Activated T-cell treated with anti-CD3 and anti-CD28 coated beads, Interleukin-2, amount 50 U/mL, for 24 hours (primary cell): Measurements from ENCODE around the gene F2RL3.
"Not testable (repeated sequence)": the region's sequence is repeated elsewhere in the genome, so short reads cannot be mapped to it uniquely, and the experiment has no call there.

Experiments
- DNase-seq: peaks from one replicate; pipeline ENCODE4 v3.0.0-alpha.2; 2020
- H3K27ac Mint-ChIP-seq: 2 replicates; pipeline ENCODE4 v1.8.0; 2020; ENCODE audit warnings: mild to moderate bottlenecking, mixed read lengths
- H3K27me3 Mint-ChIP-seq: 2 replicates; pipeline ENCODE4 v1.8.0; 2020; ENCODE audit warnings: mixed read lengths
- H3K36me3 Mint-ChIP-seq: 2 replicates; pipeline ENCODE4 v1.8.0; 2020; ENCODE audit warnings: low read depth, mixed read lengths
- H3K4me1 Mint-ChIP-seq: 2 replicates; pipeline ENCODE4 v1.8.0; 2020; ENCODE audit warnings: low read depth, mixed read lengths
- H3K4me3 Mint-ChIP-seq: 2 replicates; pipeline ENCODE4 v1.8.0; 2020; ENCODE audit warnings: mild to moderate bottlenecking, moderate library complexity, mixed read lengths
- H3K9me3 Mint-ChIP-seq: 2 replicates; pipeline ENCODE4 v1.8.0; 2020; ENCODE audit warnings: mixed read lengths

The F2RL3 gene

GRCh38 chr19:16868423-16869130 is 20.2 kb upstream of the F2RL3 start:
- Mint-ChIP-seq H3K36me3 (peaks cover 88% of the 10 kb centered on the region), H3K27me3 (no peaks in the 10 kb centered on the region), H3K9me3 (no peaks in the 10 kb centered on the region), H3K4me3 (no peak overlapping the region), H3K27ac (no peak overlapping the region), H3K4me1 (peaks cover 1% of the 10 kb centered on the region)
- no peak for DNase-seq

GRCh38 chr19:16869331-16869972 is 19.3 kb upstream of the F2RL3 start:
- Mint-ChIP-seq H3K4me3 (no peak overlapping the region), H3K36me3 (peaks cover 89% of the 10 kb centered on the region), H3K9me3 (no peaks in the 10 kb centered on the region), H3K4me1 (peaks cover 10% of the 10 kb centered on the region), H3K27me3 (no peaks in the 10 kb centered on the region), H3K27ac (no peak overlapping the region)
- no peak for DNase-seq

GRCh38 chr19:16871871-16872270 is 16.9 kb upstream of the F2RL3 start:
- Mint-ChIP-seq H3K27ac (no peak overlapping the region), H3K36me3 (peaks cover 85% of the 10 kb centered on the region), H3K9me3 (no peaks in the 10 kb centered on the region), H3K27me3 (no peaks in the 10 kb centered on the region), H3K4me3 (no peak overlapping the region), H3K4me1 (peaks cover 17% of the 10 kb centered on the region)
- DNase-seq = no peak

DNA sequence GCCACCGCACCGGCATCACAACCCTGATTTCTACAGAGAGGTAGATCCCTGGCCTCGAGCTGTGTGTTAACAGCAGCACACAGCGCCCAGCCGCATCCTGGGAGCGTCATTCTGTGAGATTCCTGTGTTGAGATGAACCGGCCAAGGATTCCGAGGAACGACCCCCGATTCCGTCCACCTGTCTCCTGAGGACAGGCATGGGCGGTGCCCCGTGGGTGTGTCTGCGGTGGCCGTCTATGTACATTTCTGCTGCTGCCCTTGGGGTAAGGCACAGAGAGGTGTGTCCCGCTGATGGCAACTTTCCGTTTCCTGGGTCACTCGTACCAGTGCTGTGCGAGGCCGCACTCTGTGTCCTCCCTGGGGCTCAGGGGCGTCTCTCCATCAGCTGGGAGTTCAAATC is 16.1 kb upstream of the F2RL3 start:
- no peak overlapping the region for H3K27ac Mint-ChIP-seq
- H3K36me3 Mint-ChIP-seq = peaks cover 86% of the 10 kb centered on the region
- H3K27me3 Mint-ChIP-seq = no peaks in the 10 kb centered on the region
- H3K4me3 Mint-ChIP-seq = no peak overlapping the region
- DNase-seq = no peak
- peaks cover 17% of the 10 kb centered on the region for H3K4me1 Mint-ChIP-seq
- no peaks in the 10 kb centered on the region for H3K9me3 Mint-ChIP-seq

GRCh38 chr19:16873594-16873993 is 15.2 kb upstream of the F2RL3 start:
- Mint-ChIP-seq H3K4me3 (no peak overlapping the region), H3K9me3 (no peaks in the 10 kb centered on the region), H3K36me3 (peaks cover 85% of the 10 kb centered on the region), H3K4me1 (peaks cover 17% of the 10 kb centered on the region), H3K27ac (peak overlapping the region; percentile 83), H3K27me3 (no peaks in the 10 kb centered on the region)
- no peak for DNase-seq

DNA sequence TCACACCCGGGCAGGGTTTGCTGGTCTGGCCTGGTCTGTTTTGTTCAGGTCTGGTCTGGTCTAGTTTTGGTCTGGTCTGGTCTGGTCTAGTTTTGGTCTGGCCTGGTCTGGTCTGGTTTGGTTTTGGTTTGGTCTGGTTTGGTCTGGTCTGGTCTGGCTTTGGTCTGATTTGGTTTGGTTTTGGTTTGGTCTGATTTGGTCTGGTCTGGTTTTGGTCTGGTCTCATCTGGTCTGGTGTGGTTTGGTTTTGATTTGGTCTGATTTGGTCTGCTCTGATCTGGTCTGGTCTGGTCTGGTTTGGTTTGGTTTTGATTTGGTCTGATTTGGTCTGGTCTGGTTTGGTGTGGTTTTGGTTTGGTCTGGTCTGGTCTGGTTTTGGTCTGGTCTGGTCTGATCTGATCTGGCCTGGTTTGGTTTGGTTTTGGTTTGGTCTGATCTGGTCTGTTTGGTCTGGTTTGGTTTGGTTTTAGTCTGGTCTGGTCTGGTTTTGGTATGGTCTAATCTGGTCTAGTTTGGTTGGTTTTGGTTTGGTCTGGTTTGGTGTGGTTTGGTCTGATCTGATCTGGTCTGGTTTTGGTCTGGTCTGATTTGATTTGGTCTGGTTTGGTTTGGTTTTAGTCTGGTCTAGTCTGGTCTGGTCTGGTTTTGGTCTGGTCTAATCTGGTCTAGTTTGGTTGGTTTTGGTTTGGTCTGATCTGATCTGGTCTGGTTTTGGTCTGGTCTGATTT is 14.4 kb upstream of the F2RL3 start:
- peaks cover 17% of the 10 kb centered on the region for H3K4me1 Mint-ChIP-seq
- H3K9me3 Mint-ChIP-seq = no peaks in the 10 kb centered on the region
- H3K27me3 Mint-ChIP-seq = no peaks in the 10 kb centered on the region
- H3K36me3 Mint-ChIP-seq = peaks cover 85% of the 10 kb centered on the region
- H3K4me3 Mint-ChIP-seq = no peak overlapping the region
- no peak for DNase-seq
- H3K27ac Mint-ChIP-seq = peak overlapping the region; percentile 83

DNA sequence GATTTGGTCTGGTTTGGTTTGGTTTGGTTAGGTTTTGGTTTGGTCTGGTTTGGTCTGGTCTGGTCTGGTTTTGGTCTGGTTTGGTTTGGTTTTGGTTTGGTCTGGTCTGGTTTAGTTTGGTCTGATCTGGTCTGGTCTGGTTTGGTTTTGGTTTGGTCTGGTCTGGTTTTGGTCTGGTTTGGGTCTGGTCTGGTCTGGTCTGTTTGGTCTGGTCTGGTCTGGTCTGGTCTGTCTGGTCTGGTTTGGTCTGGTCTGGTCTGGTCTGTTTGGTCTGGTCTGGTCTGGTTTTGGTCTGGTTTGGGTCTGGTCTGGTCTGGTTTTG is 13.9 kb upstream of the F2RL3 start:
- not testable (repeated sequence) for H3K4me3 Mint-ChIP-seq, DNase-seq, H3K27me3 Mint-ChIP-seq, H3K9me3 Mint-ChIP-seq
- Mint-ChIP-seq H3K36me3 (peaks cover 85% of the 10 kb centered on the region), H3K4me1 (peaks cover 17% of the 10 kb centered on the region), H3K27ac (peak overlapping the region; percentile 83)

DNA sequence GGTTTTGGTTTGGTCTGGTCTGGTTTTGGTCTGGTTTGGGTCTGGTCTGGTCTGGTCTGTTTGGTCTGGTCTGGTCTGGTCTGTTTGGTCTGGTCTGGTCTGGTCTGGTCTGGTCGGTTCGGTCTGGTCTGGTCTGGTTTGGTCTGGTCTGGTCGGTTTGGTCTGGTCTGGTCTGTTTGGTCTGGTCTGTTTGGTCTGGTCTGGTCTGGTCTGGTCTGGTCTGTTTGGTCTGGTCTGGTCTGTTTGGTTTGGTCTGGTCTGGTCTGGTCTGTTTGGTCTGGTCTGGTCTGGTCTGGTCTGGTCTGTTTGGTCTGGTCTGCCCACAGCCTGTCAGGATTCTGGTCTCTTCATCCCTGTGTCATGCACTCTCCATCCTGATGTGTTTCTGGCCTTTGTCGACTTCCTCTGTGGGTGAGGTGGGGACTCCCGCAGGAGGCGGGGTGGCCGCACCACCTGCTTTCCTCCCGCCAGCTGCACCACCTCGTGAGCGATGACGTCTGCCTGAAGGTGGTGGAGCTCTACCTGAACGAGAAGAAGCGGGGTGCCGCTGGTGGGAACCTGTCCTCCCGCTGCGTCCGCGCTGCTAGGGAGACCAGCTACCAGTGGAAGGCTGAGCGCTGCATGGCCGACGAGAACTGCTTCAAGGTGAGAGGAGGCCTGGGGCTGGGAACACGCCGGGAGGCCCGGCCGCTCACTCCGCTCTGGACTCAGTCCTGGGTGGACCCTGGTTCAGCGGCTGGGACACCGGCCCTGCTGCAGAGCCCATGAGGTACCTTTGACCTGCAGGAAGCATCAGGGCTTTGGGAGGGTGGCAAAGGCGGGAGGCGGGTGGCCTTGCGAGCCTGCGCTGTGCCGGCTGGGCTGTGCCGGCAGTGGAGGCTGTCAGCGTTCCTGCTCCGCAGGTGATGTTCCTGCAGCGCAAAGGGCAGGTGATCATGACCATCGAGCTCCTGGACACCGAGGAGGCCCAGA is 12.9 kb upstream of the F2RL3 start:
- Mint-ChIP-seq H3K4me3 (no peak overlapping the region), H3K27ac (peak overlapping the region; percentile 77), H3K4me1 (peaks cover 17% of the 10 kb centered on the region), H3K9me3 (peaks cover 5% of the 10 kb centered on the region), H3K27me3 (no peaks in the 10 kb centered on the region), H3K36me3 (peaks cover 85% of the 10 kb centered on the region)
- no peak for DNase-seq

GRCh38 chr19:16876904-16877361 is 11.9 kb upstream of the F2RL3 start:
- H3K36me3 Mint-ChIP-seq = peaks cover 83% of the 10 kb centered on the region
- H3K4me3 Mint-ChIP-seq = no peak overlapping the region
- no peak for DNase-seq
- peaks cover 17% of the 10 kb centered on the region for H3K4me1 Mint-ChIP-seq
- peaks cover 11% of the 10 kb centered on the region for H3K9me3 Mint-ChIP-seq
- H3K27ac Mint-ChIP-seq = no peak overlapping the region
- no peaks in the 10 kb centered on the region for H3K27me3 Mint-ChIP-seq

GRCh38 chr19:16877581-16877980 is 11.2 kb upstream of the F2RL3 start:
- Mint-ChIP-seq H3K4me1 (peaks cover 17% of the 10 kb centered on the region), H3K36me3 (peaks cover 81% of the 10 kb centered on the region), H3K4me3 (no peak overlapping the region), H3K9me3 (peaks cover 17% of the 10 kb centered on the region), H3K27me3 (no peaks in the 10 kb centered on the region), H3K27ac (no peak overlapping the region)
- no peak for DNase-seq

GRCh38 chr19:16878181-16878965 is 10.4 kb upstream of the F2RL3 start:
- Mint-ChIP-seq H3K4me3 (no peak overlapping the region), H3K27me3 (no peaks in the 10 kb centered on the region), H3K4me1 (peaks cover 17% of the 10 kb centered on the region), H3K36me3 (peaks cover 75% of the 10 kb centered on the region), H3K9me3 (peaks cover 22% of the 10 kb centered on the region), H3K27ac (no peak overlapping the region)
- DNase-seq = no peak

- Mint-ChIP-seq H3K9me3 (peaks cover 22% of the 10 kb centered on the region), H3K27ac (no peak overlapping the region), H3K27me3 (no peaks in the 10 kb centered on the region), H3K36me3 (peaks cover 57% of the 10 kb centered on the region), H3K4me1 (peaks cover under 1% of the 10 kb centered on the region), H3K4me3 (no peak overlapping the region)
- DNase-seq = no peak
Observed at GRCh38 chr19:16880884-16881554, 7.8 kb upstream of the F2RL3 start.

DNA sequence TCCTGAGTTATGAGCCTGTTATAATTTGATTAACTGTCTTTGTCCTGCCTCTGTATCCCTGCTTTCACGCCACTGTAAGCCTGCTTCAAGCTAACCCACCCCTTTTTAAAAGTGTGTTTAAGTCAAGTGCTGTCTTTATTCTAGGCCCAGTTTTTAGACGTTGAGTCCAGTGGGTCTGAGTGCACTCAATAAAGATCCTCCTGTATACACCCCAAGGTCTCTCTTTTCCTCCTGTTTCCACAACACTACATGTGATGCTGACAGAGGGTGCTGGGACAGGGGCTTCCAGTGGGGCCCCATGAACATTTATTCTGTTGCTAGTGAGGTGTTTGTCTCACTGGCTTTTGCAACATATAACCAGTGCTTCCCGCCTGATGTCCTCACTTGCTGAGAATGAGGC is 6.7 kb upstream of the F2RL3 start:
- H3K9me3 Mint-ChIP-seq = peaks cover 22% of the 10 kb centered on the region
- H3K36me3 Mint-ChIP-seq = peaks cover 48% of the 10 kb centered on the region
- H3K27me3 Mint-ChIP-seq = peaks cover 1% of the 10 kb centered on the region
- H3K4me1 Mint-ChIP-seq = no peaks in the 10 kb centered on the region
- H3K27ac Mint-ChIP-seq = no peak overlapping the region
- H3K4me3 Mint-ChIP-seq = no peak overlapping the region
- no peak for DNase-seq
